HG03520 (cell line): ENCODE results near the gene ZNF214.
"Not testable (repeated sequence)": the region's sequence is repeated elsewhere in the genome, so short reads cannot be mapped to it uniquely, and the experiment has no call there.

Experiments used
- ATAC-seq: cut with Tn5 transposase; IDR thresholded peaks from one replicate; pipeline ENCODE4 v1.9.1; 2021; ENCODE audit warnings: mild to moderate bottlenecking, moderate library complexity; ENCODE audit not compliant: unreplicated experiment

Gene ZNF214

DNA sequence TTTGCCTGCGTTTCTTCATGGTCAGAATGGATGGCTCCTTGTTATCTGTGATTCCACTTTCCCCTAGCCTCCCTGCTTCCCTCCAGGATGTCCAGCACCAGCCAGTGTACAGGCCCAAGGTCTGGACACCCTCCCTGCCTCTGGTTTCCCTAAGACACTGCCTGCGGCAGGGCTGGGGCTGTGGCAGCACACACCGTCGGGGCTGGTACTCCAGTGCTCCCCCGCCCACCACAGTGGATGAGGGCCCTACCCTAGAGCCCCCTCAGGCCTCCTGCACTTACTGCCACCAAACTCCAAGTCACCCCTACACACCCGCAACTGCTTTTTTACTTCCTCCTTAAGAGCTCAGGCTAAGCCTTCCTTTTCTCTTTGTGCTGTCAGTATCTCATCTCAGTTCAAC is 28.9 kb downstream of the ZNF214 start:
- ATAC-seq, result no peak

DNA sequence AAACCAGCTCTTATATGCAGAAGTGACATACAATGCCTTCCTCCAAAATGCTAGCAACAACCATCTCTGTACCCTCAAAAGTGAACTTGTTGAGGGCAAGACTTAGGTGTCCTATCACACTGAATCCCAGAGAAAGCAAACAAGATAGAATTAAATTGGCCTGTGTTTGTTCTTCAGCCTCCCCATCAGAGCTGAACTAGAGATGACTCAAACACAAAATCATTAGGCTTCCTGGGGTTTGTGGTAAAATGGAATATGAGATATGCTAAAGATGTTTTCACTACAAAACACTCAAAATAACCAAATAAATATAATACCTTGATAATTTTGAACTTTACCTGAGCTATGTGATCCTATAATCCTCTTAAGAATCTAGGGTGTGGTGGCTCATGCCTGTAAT is 31.6 kb downstream of the ZNF214 start:
- ATAC-seq, result no peak

DNA sequence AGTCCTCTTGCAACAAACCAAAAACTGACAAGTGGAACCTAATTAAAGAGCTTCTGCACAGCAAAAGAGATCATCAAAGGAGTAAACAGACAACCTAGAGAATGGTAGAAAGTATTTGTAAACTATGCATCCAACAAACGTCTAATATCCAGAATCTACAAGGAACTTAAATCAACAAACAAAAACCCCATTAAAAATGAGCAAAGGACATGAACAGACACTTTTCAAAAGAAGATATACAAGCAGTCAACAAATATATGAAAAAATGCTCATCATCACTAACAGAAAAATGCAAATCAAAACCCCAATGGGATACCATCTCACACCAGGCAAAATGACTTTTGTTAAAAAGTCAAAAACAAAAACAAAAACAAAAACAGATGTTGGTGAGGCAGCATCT is 33.7 kb downstream of the ZNF214 start:
- ATAC-seq, result no peak

DNA sequence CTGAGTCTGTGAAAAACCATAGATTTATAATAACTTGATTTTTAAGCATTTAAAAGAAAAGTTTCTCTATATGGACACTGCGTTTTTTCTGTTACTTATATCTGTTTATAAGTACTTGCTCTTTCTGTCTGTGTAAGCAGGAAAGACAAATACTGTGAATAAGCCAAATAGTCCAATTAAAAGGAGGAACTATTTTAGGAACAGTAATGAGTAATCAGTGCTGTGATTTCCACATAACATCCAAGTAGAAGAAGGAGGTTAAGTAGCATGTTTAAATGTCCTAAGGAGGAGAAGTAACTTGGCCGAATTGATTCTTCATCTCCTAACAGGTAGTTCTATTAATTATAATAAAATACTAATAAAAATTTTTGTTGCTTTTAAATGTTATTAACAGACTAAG is 40.8 kb downstream of the ZNF214 start:
- ATAC-seq, result no peak

DNA sequence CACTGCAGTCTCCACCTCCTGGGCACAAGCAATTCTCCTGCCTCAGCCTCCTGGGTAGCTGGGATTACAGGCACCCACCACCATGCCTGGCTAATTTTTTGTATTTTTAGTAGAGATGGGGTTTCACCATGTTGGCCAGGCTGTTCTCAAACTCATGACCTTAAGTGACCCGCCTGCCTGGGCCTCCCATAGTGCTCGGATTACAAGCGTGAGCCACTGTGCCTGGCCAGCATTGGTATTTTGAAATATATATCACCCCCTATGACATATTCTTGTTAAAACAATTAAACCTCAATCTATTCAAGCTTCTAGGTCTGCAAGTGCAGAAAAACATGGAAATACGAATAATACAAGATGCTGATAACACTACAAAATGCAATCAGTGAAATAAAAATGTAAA is 50.3 kb downstream of the ZNF214 start:
- not testable (repeated sequence) for ATAC-seq

DNA sequence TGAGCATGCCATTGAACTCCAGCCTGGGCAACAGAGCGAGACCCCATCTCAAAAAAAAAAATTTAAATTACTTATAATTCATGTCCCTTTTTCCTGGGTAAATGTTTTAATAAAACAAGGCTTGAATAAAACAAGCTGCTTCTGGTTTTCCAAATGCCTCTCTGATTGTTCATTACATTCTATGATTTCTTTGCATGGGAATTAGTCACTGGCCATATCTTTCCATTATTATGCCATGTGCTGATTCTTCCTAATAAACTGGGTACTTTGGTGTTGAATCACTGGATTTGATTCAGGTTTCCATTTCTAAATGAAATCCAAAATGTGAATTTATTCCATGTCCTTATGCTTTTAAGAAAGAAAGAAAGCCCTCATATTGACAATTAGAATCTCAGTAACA is 51.3 kb downstream of the ZNF214 start:
- no peak for ATAC-seq

DNA sequence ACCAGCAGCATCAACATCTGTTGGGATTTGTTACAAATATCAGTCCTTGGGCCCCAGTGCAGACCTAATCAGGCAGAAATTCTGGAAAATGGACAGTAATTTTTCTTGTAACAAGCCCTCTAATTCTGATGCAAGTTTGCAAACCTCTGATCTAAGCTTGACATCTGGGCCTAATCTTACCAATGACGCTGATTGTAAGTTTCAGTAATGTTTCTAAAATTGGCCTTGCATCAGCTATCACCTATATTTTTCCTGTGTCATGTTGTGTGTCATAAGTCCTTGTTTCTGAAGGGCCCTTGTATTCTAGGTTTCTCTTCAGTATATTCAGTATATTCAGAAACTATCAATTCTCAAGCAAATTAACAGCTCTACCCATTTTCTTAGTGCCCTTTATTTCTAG is 57.5 kb downstream of the ZNF214 start:
- peak; percentile 89 for ATAC-seq

DNA sequence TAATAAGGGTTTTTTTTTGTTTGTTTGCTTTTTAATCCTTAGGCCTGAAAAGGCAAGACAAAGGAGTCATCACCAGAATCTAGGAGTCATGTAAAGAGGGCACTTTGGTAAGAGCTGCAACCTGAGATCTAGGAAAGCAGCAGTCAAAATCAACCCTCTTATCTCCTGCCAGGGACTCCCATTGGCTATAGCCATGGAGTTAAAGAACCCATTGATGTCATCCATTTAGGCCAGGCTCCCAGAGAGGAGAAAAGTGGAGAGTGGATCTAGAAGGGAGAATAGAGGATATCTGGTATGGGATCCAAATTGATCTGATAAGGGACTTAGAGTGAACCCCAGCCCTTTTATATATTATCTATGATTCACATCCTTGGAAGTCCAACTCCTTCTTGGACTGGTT is 58.0 kb downstream of the ZNF214 start:
- ATAC-seq, result no peak

DNA sequence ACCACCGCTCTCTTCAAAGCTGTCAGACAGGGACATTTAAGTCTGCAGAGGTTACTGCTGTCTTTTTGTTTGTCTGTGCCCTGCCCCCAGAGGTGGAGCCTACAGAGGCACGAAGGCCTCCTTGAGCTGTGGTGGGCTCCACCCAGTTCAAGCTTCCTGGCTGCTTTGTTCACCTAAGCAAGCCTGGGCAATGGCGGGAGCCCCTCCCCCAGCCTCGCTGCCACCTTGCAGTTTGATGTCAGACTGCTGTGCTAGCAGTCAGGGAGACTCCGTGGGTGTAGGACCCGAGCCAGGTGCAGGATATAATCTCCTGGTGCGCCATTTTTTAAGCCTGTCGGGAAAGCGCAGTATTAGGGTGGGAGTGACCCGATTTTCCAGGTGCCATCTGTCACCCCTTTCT is 65.9 kb downstream of the ZNF214 start:
- ATAC-seq, result not testable (repeated sequence)
